IMR-90 (cell line): ENCODE data around the gene MDM2. TPM values are rescaled to one million over a fixed set of nuclear protein-coding genes. Genes with fewer than 3 reads are reported as not detected.

Experiments
- ATAC-seq: fragments of 200-7000 bp; cut with Tn5 transposase; 2 replicates; pipeline ENCODE4 v1.9.1; 2020; ENCODE audit warnings: low read depth, mild to moderate bottlenecking, moderate library complexity
- BruUV-seq: library from RNA; stranded (reverse); fragments of 400-500 nt; replicated peaks from 2 replicates; lab custom pipeline; 2021; lab: Mats Ljungman, UMichigan
- CTCF ChIA-PET: fragments of 300-600 bp; formaldehyde crosslinking; extraction: SDS; loops from one replicate; lab custom pipeline; 2021; ENCODE audit warnings: antibody characterized with exemption; lab: Yijun Ruan, JAX
- POLR2A ChIA-PET: fragments of 300-600 bp; sonication (Branson Sonifier 250); formaldehyde crosslinking; loops from one replicate; lab custom pipeline; 2022; ENCODE audit warnings: antibody characterized with exemption; ENCODE audit not compliant: unreplicated experiment; lab: Charles Lee
- DNase-seq: peaks from one replicate; pipeline ENCODE4 v3.0.0; 2013
- H2AFZ ChIP-seq: replicated peaks from 2 replicates; pipeline ENCODE3; 2013; ENCODE audit warnings: low read length, mild to moderate bottlenecking; ENCODE audit not compliant: poor library complexity
- H2AK5ac ChIP-seq: 2 replicates; pipeline ENCODE4 v1.6.1; 2013; ENCODE audit warnings: low read depth, low read length, inconsistent platforms
- H2AK9ac ChIP-seq: replicated peaks from 2 replicates; pipeline ENCODE3; 2013; ENCODE audit warnings: mild to moderate bottlenecking, low read depth, low read length, moderate library complexity; ENCODE audit not compliant: poor library complexity
- H2BK120ac ChIP-seq: 2 replicates; pipeline ENCODE4 v1.6.1; 2013; ENCODE audit warnings: low read depth, low read length, inconsistent platforms
- H2BK15ac ChIP-seq: 3 replicates; pipeline ENCODE4 v1.6.1; 2013; ENCODE audit warnings: low read depth, low read length, inconsistent platforms
- H2BK20ac ChIP-seq: 2 replicates; pipeline ENCODE4 v1.6.1; 2013; ENCODE audit warnings: low read depth, mild to moderate bottlenecking, inconsistent platforms, low read length, moderate library complexity
- H2BK5ac ChIP-seq: 2 replicates; pipeline ENCODE4 v1.6.1; 2013; ENCODE audit warnings: mild to moderate bottlenecking, low read depth, low read length, inconsistent platforms; ENCODE audit not compliant: poor library complexity, severe bottlenecking
- H3K14ac ChIP-seq: replicated peaks from 2 replicates; pipeline ENCODE4 v1.6.1; 2013; ENCODE audit warnings: low read depth, low read length, inconsistent platforms
- H3K18ac ChIP-seq: 2 replicates; pipeline ENCODE4 v1.6.1; 2013; ENCODE audit warnings: low read depth, low read length, control low read depth
- H3K23ac ChIP-seq: 2 replicates; pipeline ENCODE4 v1.6.1; 2013; ENCODE audit warnings: low read depth, low read length, inconsistent platforms
- H3K27ac ChIP-seq: 2 replicates; pipeline ENCODE4 v1.5.1; 2013; ENCODE audit warnings: mild to moderate bottlenecking, control low read depth, low read length; ENCODE audit not compliant: insufficient read depth
- H3K27me3 ChIP-seq: 2 replicates; pipeline ENCODE4 v1.6.1; 2013; ENCODE audit warnings: low read length; ENCODE audit not compliant: control insufficient read depth, insufficient read depth
- H3K36me3 ChIP-seq: 2 replicates; pipeline ENCODE4 v1.6.1; 2013; ENCODE audit warnings: low read length, mixed read lengths; ENCODE audit not compliant: control insufficient read depth, insufficient read depth
- H3K4ac ChIP-seq: 2 replicates; pipeline ENCODE4 v1.6.1; 2013; ENCODE audit warnings: low read depth, low read length, inconsistent platforms
- H3K4me1 ChIP-seq: 2 replicates; pipeline ENCODE4 v1.6.1; 2013; ENCODE audit warnings: low read length, mixed read lengths; ENCODE audit not compliant: control insufficient read depth, insufficient read depth
- H3K4me2 ChIP-seq: 2 replicates; pipeline ENCODE4 v1.6.1; 2013; ENCODE audit warnings: low read depth, mild to moderate bottlenecking, control low read depth, low read length, moderate library complexity
- H3K4me3 ChIP-seq: 2 replicates; pipeline ENCODE4 v1.5.1; 2013; ENCODE audit warnings: low read depth, mild to moderate bottlenecking, control low read depth, low read length, moderate library complexity; ENCODE audit not compliant: insufficient read depth
- H3K56ac ChIP-seq: 2 replicates; pipeline ENCODE4 v1.6.1; 2013; ENCODE audit warnings: low read length, inconsistent platforms; ENCODE audit not compliant: insufficient read depth; ENCODE audit errors: extremely low read depth
- H3K79me1 ChIP-seq, 2 experiments: 2 replicates each; pipeline ENCODE4 v1.6.1; 2013; ENCODE audit warnings: low read length in 2 of 2, inconsistent platforms in 1 of 2, low read depth in 1 of 2
- H3K9ac ChIP-seq: 2 replicates; pipeline ENCODE4 v1.6.1; 2013; ENCODE audit warnings: low read depth, low read length, control low read depth
- H3K9me1 ChIP-seq: 2 replicates; pipeline ENCODE4 v1.6.1; 2013; ENCODE audit warnings: low read length, inconsistent platforms; ENCODE audit not compliant: insufficient read depth
- H3K9me3 ChIP-seq: 2 replicates; pipeline ENCODE4 v1.6.1; 2013; ENCODE audit warnings: low read length; ENCODE audit not compliant: control insufficient read depth, insufficient read depth
- H4K20me1 ChIP-seq: 2 replicates; pipeline ENCODE4 v1.6.1; 2013; ENCODE audit warnings: low read length, inconsistent platforms; ENCODE audit not compliant: insufficient read depth
- H4K5ac ChIP-seq: 2 replicates; pipeline ENCODE4 v1.6.1; 2013; ENCODE audit warnings: mild to moderate bottlenecking, low read depth, low read length, control low read depth
- H4K8ac ChIP-seq, 2 experiments: 2 replicates each; pipeline ENCODE4 v1.6.1; 2013; ENCODE audit warnings: low read depth in 2 of 2, low read length in 2 of 2, control low read depth in 1 of 2, inconsistent platforms in 1 of 2
- H4K91ac ChIP-seq: 2 replicates; pipeline ENCODE4 v1.6.1; 2013; ENCODE audit warnings: low read depth, low read length, inconsistent platforms; ENCODE audit not compliant: insufficient read depth
- CHD1 ChIP-seq: IDR thresholded peaks from 2 replicates; pipeline ENCODE4 v1.6.1; 2012; ENCODE audit warnings: low read depth, low read length, improper control_type of control experiment
- FOS ChIP-seq: fragments of 150-350 bp; IDR thresholded peaks from 2 replicates; pipeline ENCODE4 v1.6.1; 2016; ENCODE audit warnings: low read depth, low read length
- MXI1 ChIP-seq: IDR thresholded peaks from 2 replicates; pipeline ENCODE4 v1.6.1; 2012; ENCODE audit warnings: low read depth, mild to moderate bottlenecking, low read length, moderate library complexity, borderline replicate concordance
- RFX5 ChIP-seq: IDR thresholded peaks from 2 replicates; pipeline ENCODE4 v1.8.0; 2012; ENCODE audit warnings: low read depth, mild to moderate bottlenecking, low read length, moderate library complexity
- SMC3 ChIP-seq: fragments of 150-350 bp; IDR thresholded peaks from 2 replicates; pipeline ENCODE4 v1.6.1; 2016; ENCODE audit warnings: low read depth, mild to moderate bottlenecking, antibody characterized with exemption, low read length, moderate library complexity
- WGBS, 2 experiments: methylation state at CpG; one replicate each; pipeline versions ENCODE4 v1.1.5 to v1.1.7; 2013; ENCODE audit warnings: missing lambda C conversion rate in 2 of 2; ENCODE audit not compliant: insufficient read length in 1 of 2; ENCODE audit errors: extremely low coverage in 2 of 2; 5-methylcytosine and 5-hydroxymethylcytosine counted together
- dilution Hi-C: fragments of 300-500 bp; cut with HindIII; formaldehyde crosslinking; loops from one replicate; pipeline ENCODE4 v1.14.3; 2018; ENCODE audit warnings: low sequenced_read_pairs; ENCODE audit not compliant: unreplicated experiment
- in situ Hi-C: fragments of 300-500 bp; cut with MboI; formaldehyde crosslinking; loops from 3 replicates; pipeline ENCODE4 v1.14.3; 2019; ENCODE audit warnings: low sequenced_read_pairs, inconsistent platforms, mixed read lengths
- intact Hi-C: fragments of 100-400 bp; cut with micrococcal nuclease; formaldehyde crosslinking; loops from 2 replicates; pipeline ENCODE4 v1.10.0; 2022
- polyA plus RNA-seq, 3 experiments: library from polyadenylated mRNA; depleted of rRNA; stranded (reverse); fragments of >200 nt; gene quantifications; 2 replicates each; pipeline ENCODE4 v1.2.3, GENCODE V29; 2012; ENCODE audit warnings: low replicate concordance in 1 of 3
- total RNA-seq: library from RNA; depleted of rRNA; stranded (reverse); fragments of >200 nt; gene quantifications from 2 replicates; pipeline ENCODE4 v1.2.3, GENCODE V29; 2012
- TF ChIP-seq, protein P1 (sequence below): fragments of 150-350 bp; IDR thresholded peaks from 2 replicates; pipeline ENCODE4 v1.6.1; 2017; ENCODE audit warnings: mild to moderate bottlenecking, antibody characterized with exemption, low read length, low read depth

The MDM2 gene
- total and polyA plus RNA-seq, 2 of the 4 experiments (the other 2 are of a cell fraction) = 21.9 to 196 TPM

DNA sequence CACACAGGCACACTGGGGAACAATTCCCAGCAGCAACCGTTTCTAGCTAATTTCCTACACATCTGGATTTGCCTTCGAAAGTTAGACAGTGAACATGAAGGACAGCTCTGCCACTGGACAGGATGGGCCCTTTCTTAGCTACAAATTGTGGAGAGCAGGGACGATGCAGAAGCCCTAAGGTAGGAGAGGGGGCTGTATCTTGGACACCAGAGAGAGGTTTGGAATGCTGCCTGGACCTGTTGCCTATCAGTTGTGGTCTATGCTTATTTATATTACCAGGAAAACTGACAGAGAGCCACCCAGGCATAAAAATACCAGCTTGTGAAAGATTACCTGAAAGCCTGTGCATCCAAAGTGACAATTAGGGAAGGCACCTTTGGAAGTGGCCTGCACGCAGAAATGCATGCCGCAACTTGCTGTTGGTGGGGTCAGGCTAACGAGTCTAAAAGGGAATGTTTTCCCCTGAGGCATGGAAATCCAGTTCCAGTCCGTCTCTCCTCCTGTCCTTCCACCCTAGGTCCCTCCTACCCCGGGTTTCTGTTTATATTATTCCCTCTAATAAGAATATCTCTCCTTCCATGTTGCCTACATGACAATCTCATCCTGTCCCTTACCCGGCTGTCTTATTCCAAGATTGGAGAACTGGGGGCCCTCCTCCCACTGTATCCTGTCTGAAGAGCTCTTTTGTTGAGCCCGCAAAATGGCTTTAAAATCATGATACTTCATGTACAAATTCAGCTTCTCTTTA, 60.2 kb downstream of the MDM2 start:
- H3K36me3 ChIP-seq = no peaks in the 10 kb centered on the region
- no peak overlapping the region for H4K8ac ChIP-seq
- H3K18ac ChIP-seq = no peak overlapping the region
- no peak overlapping the region for H3K23ac ChIP-seq
- intact Hi-C loops = no loop called here
- in situ Hi-C loops = loop anchor here (10.0 kb wide), 1 partner anchor 377 kb away; no protein-coding TSS in a partner anchor
- no peak overlapping the region for H2AK5ac ChIP-seq
- ATAC-seq = no peak
- WGBS, 2 experiments = 38% methylated on average over 2 of the region's 10 CpGs; no CpG with 5 or more reads in 1 of the 2 experiments
- no TSS peak for BruUV-seq
- H4K91ac ChIP-seq = no peak overlapping the region
- H3K27me3 ChIP-seq = no peaks in the 10 kb centered on the region; the same call in 1 of the 2 replicates
- no peaks in the 10 kb centered on the region for H3K79me1 ChIP-seq
- no peak overlapping the region for H2BK5ac ChIP-seq
- dilution Hi-C loops = no loop called here
- no peaks in the 10 kb centered on the region; the same call in 1 of the 2 replicates for H3K9me1 ChIP-seq
- no peak overlapping the region for H3K9ac ChIP-seq
- H3K14ac ChIP-seq = no peak overlapping the region
- ChIA-PET CTCF (interaction anchor here (0.5 kb wide), 1 partner anchor 52 kb away, joined by 4 read pairs; no protein-coding TSS in a partner anchor), POLR2A (no interaction called here)
- no peak overlapping the region for H2BK15ac ChIP-seq
- H2BK120ac ChIP-seq = no peak overlapping the region
- TF ChIP-seq MXI1 = no peak
- no peak for TF ChIP-seq RFX5
- TF ChIP-seq, protein P1, sequence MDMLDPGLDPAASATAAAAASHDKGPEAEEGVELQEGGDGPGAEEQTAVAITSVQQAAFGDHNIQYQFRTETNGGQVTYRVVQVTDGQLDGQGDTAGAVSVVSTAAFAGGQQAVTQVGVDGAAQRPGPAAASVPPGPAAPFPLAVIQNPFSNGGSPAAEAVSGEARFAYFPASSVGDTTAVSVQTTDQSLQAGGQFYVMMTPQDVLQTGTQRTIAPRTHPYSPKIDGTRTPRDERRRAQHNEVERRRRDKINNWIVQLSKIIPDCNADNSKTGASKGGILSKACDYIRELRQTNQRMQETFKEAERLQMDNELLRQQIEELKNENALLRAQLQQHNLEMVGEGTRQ = no peak
- no peak for TF ChIP-seq CHD1
- TF ChIP-seq FOS = no peak
- no peak for TF ChIP-seq SMC3
- H3K56ac ChIP-seq = no peak overlapping the region
- H4K5ac ChIP-seq = no peak overlapping the region
- DNase-seq = no peak
- no peak overlapping the region for H2AK9ac ChIP-seq
- H3K27ac ChIP-seq = no peak overlapping the region
- no peak overlapping the region for H3K4me2 ChIP-seq
- no peak overlapping the region for H3K4ac ChIP-seq
- H2BK20ac ChIP-seq = no peak overlapping the region
- H3K9me3 ChIP-seq = no peaks in the 10 kb centered on the region
- no peaks in the 10 kb centered on the region for H3K4me1 ChIP-seq
- H3K4me3 ChIP-seq = no peak overlapping the region
- H2AFZ ChIP-seq = no peak overlapping the region
- no peaks in the 10 kb centered on the region for H4K20me1 ChIP-seq
